Measurements from ENCODE around the gene CDC34. TPM values are rescaled to one million over a fixed set of nuclear protein-coding genes. Genes with fewer than 3 reads are reported as not detected.

CDC34 gene
- total RNA-seq, 1 experiment from 2014 or later = 87.4 TPM

- intact Hi-C loops (cut with micrococcal nuclease) = no loop called here
- Histone ChIP-seq H3K4me1 (ENCODE audit: control insufficient read depth in 1 of 2, insufficient read depth in 2 of 2, low read length in 2 of 2) (peaks cover 7 to 17% of the 10 kb centered on the region in 2 experiments), H4K20me1 (ENCODE audit: insufficient read depth) (no peaks in the 10 kb centered on the region), H3K9ac (ENCODE audit: low read length) (no peak overlapping the region), H3K27me3 (ENCODE audit: insufficient read depth, low read length) (no peaks in the 10 kb centered on the region), H3K27ac (ENCODE audit: low read depth, low read length) (no peak overlapping the region), H2AFZ (ENCODE audit: low read depth, low read length, poor library complexity, severe bottlenecking) (no peak overlapping the region), H3K9me3 (ENCODE audit: control insufficient read depth in 1 of 2, insufficient read depth in 1 of 2, low read depth in 1 of 2, low read length in 2 of 2) (no peaks in the 10 kb centered on the region; a peak in 1 of 4 replicates), H3K36me3 (ENCODE audit: control insufficient read depth in 1 of 2, insufficient read depth in 2 of 2, low read length in 2 of 2) (no peaks in the 10 kb centered on the region), H3K9me2 (ENCODE audit: insufficient read depth) (no peaks in the 10 kb centered on the region), H3K79me2 (ENCODE audit: insufficient read depth, low read length) (no peaks in the 10 kb centered on the region), H3K4me3 (replicated peaks in 1 of 2; ENCODE audit: low read depth in 1 of 2, low read length in 2 of 2) (no peak overlapping the region), H3K4me2 (ENCODE audit: low read length) (no peak overlapping the region)
- ChIA-PET CTCF (interaction anchor here (0.6 to 1.9 kb wide), 2 partner anchors 15 to 145 kb away, joined by 4 to 6 read pairs; no protein-coding TSS in a partner anchor), RAD21 (ENCODE audit: low non-redundant PET in 1 of 2, low total read pairs in 2 of 2, uncharacterized antibody in 2 of 2, unreplicated experiment in 2 of 2) (no interaction called here), POLR2A (interaction anchor here (0.7 kb wide), 1 partner anchor 49 kb away, joined by 3 read pairs; no protein-coding TSS in a partner anchor)
- ATAC-seq (no peak), DNase-seq (ENCODE audit: low read depth, low spot score) (no peak)
- BruUV-seq (replicated peaks) = no TSS peak
- TF ChIP-seq, protein P1, sequence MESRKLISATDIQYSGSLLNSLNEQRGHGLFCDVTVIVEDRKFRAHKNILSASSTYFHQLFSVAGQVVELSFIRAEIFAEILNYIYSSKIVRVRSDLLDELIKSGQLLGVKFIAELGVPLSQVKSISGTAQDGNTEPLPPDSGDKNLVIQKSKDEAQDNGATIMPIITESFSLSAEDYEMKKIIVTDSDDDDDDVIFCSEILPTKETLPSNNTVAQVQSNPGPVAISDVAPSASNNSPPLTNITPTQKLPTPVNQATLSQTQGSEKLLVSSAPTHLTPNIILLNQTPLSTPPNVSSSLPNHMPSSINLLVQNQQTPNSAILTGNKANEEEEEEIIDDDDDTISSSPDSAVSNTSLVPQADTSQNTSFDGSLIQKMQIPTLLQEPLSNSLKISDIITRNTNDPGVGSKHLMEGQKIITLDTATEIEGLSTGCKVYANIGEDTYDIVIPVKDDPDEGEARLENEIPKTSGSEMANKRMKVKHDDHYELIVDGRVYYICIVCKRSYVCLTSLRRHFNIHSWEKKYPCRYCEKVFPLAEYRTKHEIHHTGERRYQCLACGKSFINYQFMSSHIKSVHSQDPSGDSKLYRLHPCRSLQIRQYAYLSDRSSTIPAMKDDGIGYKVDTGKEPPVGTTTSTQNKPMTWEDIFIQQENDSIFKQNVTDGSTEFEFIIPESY (IDR thresholded peaks at IDR 0.05; ENCODE audit: extremely low read depth, insufficient replicate concordance, low read length) = no peak
- TF ChIP-seq SIN3A (IDR thresholded peaks at IDR 0.05; ENCODE audit: low read depth) (no peak), EZH2 (IDR thresholded peaks at IDR 0.05) (no peak), ZFX (IDR thresholded peaks at IDR 0.05) (no peak), ATF3 (IDR thresholded peaks at IDR 0.05) (no peak), POLR2A (IDR thresholded peaks at IDR 0.05; ENCODE audit: borderline replicate concordance, extremely low read depth, insufficient read depth, insufficient read length) (no peak), ZNF274 (IDR thresholded peaks at IDR 0.05; ENCODE audit: low read depth, low read length) (no peak), TCF7L2 (IDR thresholded peaks at IDR 0.05; ENCODE audit: borderline replicate concordance, extremely low read depth, insufficient read depth, insufficient read length) (no peak), POLR2AphosphoS5 (IDR thresholded peaks at IDR 0.05; ENCODE audit: low read depth, low read length) (no peak), JUND (IDR thresholded peaks at IDR 0.05) (no peak), FOSL1 (IDR thresholded peaks at IDR 0.05; ENCODE audit: low read depth) (no peak)
- TF ChIP-seq, protein P2, sequence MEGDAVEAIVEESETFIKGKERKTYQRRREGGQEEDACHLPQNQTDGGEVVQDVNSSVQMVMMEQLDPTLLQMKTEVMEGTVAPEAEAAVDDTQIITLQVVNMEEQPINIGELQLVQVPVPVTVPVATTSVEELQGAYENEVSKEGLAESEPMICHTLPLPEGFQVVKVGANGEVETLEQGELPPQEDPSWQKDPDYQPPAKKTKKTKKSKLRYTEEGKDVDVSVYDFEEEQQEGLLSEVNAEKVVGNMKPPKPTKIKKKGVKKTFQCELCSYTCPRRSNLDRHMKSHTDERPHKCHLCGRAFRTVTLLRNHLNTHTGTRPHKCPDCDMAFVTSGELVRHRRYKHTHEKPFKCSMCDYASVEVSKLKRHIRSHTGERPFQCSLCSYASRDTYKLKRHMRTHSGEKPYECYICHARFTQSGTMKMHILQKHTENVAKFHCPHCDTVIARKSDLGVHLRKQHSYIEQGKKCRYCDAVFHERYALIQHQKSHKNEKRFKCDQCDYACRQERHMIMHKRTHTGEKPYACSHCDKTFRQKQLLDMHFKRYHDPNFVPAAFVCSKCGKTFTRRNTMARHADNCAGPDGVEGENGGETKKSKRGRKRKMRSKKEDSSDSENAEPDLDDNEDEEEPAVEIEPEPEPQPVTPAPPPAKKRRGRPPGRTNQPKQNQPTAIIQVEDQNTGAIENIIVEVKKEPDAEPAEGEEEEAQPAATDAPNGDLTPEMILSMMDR (IDR thresholded peaks at IDR 0.05 in 2 of 3, conservative IDR thresholded peaks at IDR 0.05 in 1 of 3; ENCODE audit: borderline replicate concordance in 1 of 3, insufficient read depth in 1 of 3, low read depth in 2 of 3, low read length in 2 of 3) = no peak
- TF ChIP-seq, protein P3, sequence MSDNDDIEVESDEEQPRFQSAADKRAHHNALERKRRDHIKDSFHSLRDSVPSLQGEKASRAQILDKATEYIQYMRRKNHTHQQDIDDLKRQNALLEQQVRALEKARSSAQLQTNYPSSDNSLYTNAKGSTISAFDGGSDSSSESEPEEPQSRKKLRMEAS (IDR thresholded peaks at IDR 0.05) = no peak
Measured at GRCh38 chr19:525857-526419, 5.6 kb upstream of the CDC34 start.
